Upper lobe of left lung (tissue), 6 donors: ENCODE measurements around the gene QKI. TPM values are rescaled to one million over a fixed set of nuclear protein-coding genes. Genes with fewer than 3 reads are reported as not detected.
A peak's percentile ranks its signal among the peaks of the same experiment; 100 is the strongest.

ENCODE experiments used
- ATAC-seq, 2 donors: fragments of 200-7000 bp; cut with Tn5 transposase; one replicate each; pipeline ENCODE4 v1.9.1; 2022; ENCODE audit warnings: mild to moderate bottlenecking in 2 of 2, moderate library complexity in 2 of 2; ENCODE audit not compliant: low FRiP score in 2 of 2
- DNase-seq, 2 donors: peaks; one replicate each; pipeline ENCODE4 v3.0.0-alpha.2; 2019 to 2020
- H3K27ac ChIP-seq, 4 donors: fragments of 200-600 bp; sonication (generic); one replicate each; pipeline ENCODE4 v1.5.1; 2016 to 2019
- H3K27me3 ChIP-seq, 4 donors: fragments of 200-600 bp; sonication (generic); one replicate each; pipeline ENCODE4 v1.5.1; 2017 to 2019
- H3K36me3 ChIP-seq, 4 donors: fragments of 200-600 bp; sonication (generic); one replicate each; pipeline ENCODE4 v1.5.1; 2016 to 2019
- H3K4me1 ChIP-seq, 4 donors: fragments of 200-600 bp; sonication (generic); one replicate each; pipeline ENCODE4 v1.5.1; 2018 to 2019
- H3K4me3 ChIP-seq, 4 donors: fragments of 200-600 bp; sonication (generic); one replicate each; pipeline ENCODE4 v1.5.1; 2017 to 2019; ENCODE audit warnings: mild to moderate bottlenecking in 2 of 4, moderate library complexity in 1 of 4
- H3K9me3 ChIP-seq, 4 donors: fragments of 200-600 bp; sonication (generic); one replicate each; pipeline ENCODE4 v1.5.1; 2018 to 2019
- CTCF ChIP-seq, 6 experiments: fragments of 450-650 bp in 4 of 6; fragments of 200-600 bp in 2 of 6; sonication (generic) in 2 of 6; IDR thresholded peaks; one replicate each; pipeline ENCODE4 v1.5.1; 2016 to 2019; ENCODE audit warnings: antibody characterized with exemption in 6 of 6
- EP300 ChIP-seq, 4 donors: sonication (generic); formaldehyde crosslinking; IDR thresholded peaks; one replicate each; pipeline ENCODE4 v1.5.1; 2017; ENCODE audit warnings: antibody characterized with exemption in 4 of 4, control low read depth in 2 of 4
- POLR2A ChIP-seq, 4 donors: fragments of 450-650 bp; IDR thresholded peaks; one replicate each; pipeline ENCODE4 v1.5.1; 2016 to 2017; ENCODE audit warnings: antibody characterized with exemption in 4 of 4, mild to moderate bottlenecking in 2 of 4
- POLR2AphosphoS5 ChIP-seq, 2 donors: sonication (generic); formaldehyde crosslinking; IDR thresholded peaks; one replicate each; pipeline ENCODE4 v1.5.1; 2017; ENCODE audit warnings: antibody characterized with exemption in 2 of 2
- WGBS, 2 donors: methylation state at CpG; one replicate each; pipeline ENCODE4 v1.1.5; 2017 to 2018; 5-methylcytosine and 5-hydroxymethylcytosine counted together
- total RNA-seq, 6 donors: library from RNA; depleted of rRNA in 4 of 6; stranded (reverse); fragments of >200 nt in 4 of 6; gene quantifications; one replicate each; pipeline versions ENCODE4 v1.1.0 to v1.2.1, GENCODE V29; 2016 to 2021
- donor health status: DM: no; HTN: no; CAD: no; lungs with moderate emphysema.
- donor health status: DM: no; HTN: yes; CAD: no; lungs with severe emphysema.

QKI gene
- total RNA-seq, 6 donors from 2014 or later, result 181 to 273 (median 226) TPM

GRCh38 chr6:163398815-163399214 lies 15.7 kb upstream of the QKI start:
- peak in 1 of 2 donors; percentile 76 for DNase-seq
- H3K4me3 ChIP-seq, result no peak overlapping the region
- no peaks in the 10 kb centered on the region for H3K27me3 ChIP-seq
- H3K9me3 ChIP-seq, result no peaks in the 10 kb centered on the region
- WGBS, 2 donors, result 56 to 65% methylated on average over 8 to 9 of the region's 9 CpGs
- H3K27ac ChIP-seq, result peak overlapping the region in 1 of 4 donors; percentile 18
- peak; percentile 65 to 79 for ATAC-seq
- peak in 1 of 4 donors; percentile 33 for TF ChIP-seq POLR2A (IDR thresholded peaks at IDR 0.05)
- no peak for TF ChIP-seq CTCF (IDR thresholded peaks at IDR 0.05)
- H3K36me3 ChIP-seq, result no peaks in the 10 kb centered on the region
- peaks cover 2 to 19% (median 7%) of the 10 kb centered on the region in 4 donors for H3K4me1 ChIP-seq

GRCh38 chr6:163400509-163400908 lies 14.0 kb upstream of the QKI start:
- ATAC-seq, result no peak
- WGBS, 2 donors, result 81 to 88% methylated on average over 2 of the region's 2 CpGs
- TF ChIP-seq CTCF (IDR thresholded peaks at IDR 0.05) (no peak), EP300 (IDR thresholded peaks at IDR 0.05) (no peak), POLR2AphosphoS5 (IDR thresholded peaks at IDR 0.05) (no peak), POLR2A (IDR thresholded peaks at IDR 0.05) (no peak)

GRCh38 chr6:163401039-163401885 lies 13.3 kb upstream of the QKI start:
- no peaks in the 10 kb centered on the region for H3K36me3 ChIP-seq
- H3K27me3 ChIP-seq, result no peaks in the 10 kb centered on the region
- peaks cover 21 to 26% (median 22%) of the 10 kb centered on the region in 4 donors for H3K4me1 ChIP-seq
- DNase-seq (no peak), ATAC-seq (no peak)
- H3K27ac ChIP-seq, result no peak overlapping the region
- 87 to 88% methylated on average over 14 of the region's 14 CpGs for WGBS, 2 donors
- H3K4me3 ChIP-seq, result no peak overlapping the region
- TF ChIP-seq POLR2AphosphoS5 (IDR thresholded peaks at IDR 0.05), result no peak
- no peak for TF ChIP-seq POLR2A (IDR thresholded peaks at IDR 0.05)
- TF ChIP-seq EP300 (IDR thresholded peaks at IDR 0.05), result no peak
- no peak for TF ChIP-seq CTCF (IDR thresholded peaks at IDR 0.05)
- H3K9me3 ChIP-seq, result no peaks in the 10 kb centered on the region

More at GRCh38 chr6:163400509-163400908, 14.0 kb upstream of the QKI start:
- H3K27me3 ChIP-seq, result no peaks in the 10 kb centered on the region
- H3K9me3 ChIP-seq, result no peaks in the 10 kb centered on the region
- no peaks in the 10 kb centered on the region for H3K36me3 ChIP-seq
- no peak overlapping the region for H3K27ac ChIP-seq
- H3K4me3 ChIP-seq, result no peak overlapping the region
- H3K4me1 ChIP-seq, result peaks cover 13 to 22% (median 18%) of the 10 kb centered on the region in 4 donors
- no peak for DNase-seq

GRCh38 chr6:163402616-163403015 lies 11.9 kb upstream of the QKI start:
- ATAC-seq (no peak), DNase-seq (no peak)
- no peaks in the 10 kb centered on the region for H3K36me3 ChIP-seq
- 87 to 93% methylated on average over 7 of the region's 7 CpGs for WGBS, 2 donors
- no peaks in the 10 kb centered on the region for H3K27me3 ChIP-seq
- no peaks in the 10 kb centered on the region for H3K9me3 ChIP-seq
- H3K27ac ChIP-seq, result no peak overlapping the region
- no peak for TF ChIP-seq POLR2A (IDR thresholded peaks at IDR 0.05)
- TF ChIP-seq EP300 (IDR thresholded peaks at IDR 0.05), result no peak
- TF ChIP-seq CTCF (IDR thresholded peaks at IDR 0.05), result no peak
- TF ChIP-seq POLR2AphosphoS5 (IDR thresholded peaks at IDR 0.05), result no peak
- H3K4me1 ChIP-seq, result peaks cover 25 to 35% (median 33%) of the 10 kb centered on the region in 4 donors
- H3K4me3 ChIP-seq, result no peak overlapping the region
